ENCODE results near the gene KLHL6.
"Not testable (repeated sequence)": the region's sequence is repeated elsewhere in the genome, so short reads cannot be mapped to it uniquely, and the experiment has no call there.

The KLHL6 gene

GRCh38 chr3:183532620-183533411 lies 22.7 kb downstream of the KLHL6 start:
- no peaks in the 10 kb centered on the region for H3K9me3 ChIP-seq (ENCODE audit: insufficient read depth, low read length)
- peaks cover 13% of the 10 kb centered on the region for H3K36me3 ChIP-seq (ENCODE audit: low read length)
- H2AFZ ChIP-seq (ENCODE audit: low read depth, low read length, severe bottlenecking), result no peak overlapping the region
- H3K79me2 ChIP-seq (ENCODE audit: insufficient read depth, low read length), result peaks cover 95% of the 10 kb centered on the region
- H3K27me3 ChIP-seq (ENCODE audit: low read length), result no peaks in the 10 kb centered on the region
- H3K27ac ChIP-seq (ENCODE audit: low read depth, low read length), result peak overlapping the region; percentile 66
- H3K9ac ChIP-seq (ENCODE audit: low read length), result no peak overlapping the region
- no peak overlapping the region for H3K4me3 ChIP-seq (ENCODE audit: insufficient read depth, low read length, poor library complexity, severe bottlenecking)
- H3K4me2 ChIP-seq (ENCODE audit: low read depth, low read length, poor library complexity, severe bottlenecking), result no peak overlapping the region
- H3F3A ChIP-seq (ENCODE audit: insufficient read depth), result peaks cover 36% of the 10 kb centered on the region
- no peak for TF ChIP-seq EZH2phosphoT487 (conservative IDR thresholded peaks at IDR 0.05; ENCODE audit: low read length)
- no peak for TF ChIP-seq CTCF (IDR thresholded peaks at IDR 0.05; ENCODE audit: insufficient read depth, low read length, poor library complexity, severe bottlenecking)
- no peaks in the 10 kb centered on the region for H4K20me1 ChIP-seq (ENCODE audit: low read depth, low read length)
- no peaks in the 10 kb centered on the region for H3K9me2 ChIP-seq (replicated peaks; ENCODE audit: insufficient read depth, low read length)

GRCh38 chr3:183529717-183530116 lies 25.8 kb downstream of the KLHL6 start:
- no peak overlapping the region for H3K27ac ChIP-seq (ENCODE audit: low read depth, low read length)
- H3K79me2 ChIP-seq (ENCODE audit: insufficient read depth, low read length), result peaks cover 96% of the 10 kb centered on the region
- H3K9ac ChIP-seq (ENCODE audit: low read length), result no peak overlapping the region
- peaks cover 26% of the 10 kb centered on the region for H3K36me3 ChIP-seq (ENCODE audit: low read length)
- no peaks in the 10 kb centered on the region for H3K9me3 ChIP-seq (ENCODE audit: insufficient read depth, low read length)
- no peaks in the 10 kb centered on the region for H3K9me2 ChIP-seq (replicated peaks; ENCODE audit: insufficient read depth, low read length)
- no peaks in the 10 kb centered on the region for H4K20me1 ChIP-seq (ENCODE audit: low read depth, low read length)
- TF ChIP-seq EZH2phosphoT487 (conservative IDR thresholded peaks at IDR 0.05; ENCODE audit: low read length) (no peak), CTCF (IDR thresholded peaks at IDR 0.05; ENCODE audit: insufficient read depth, low read length, poor library complexity, severe bottlenecking) (no peak)
- H3K4me3 ChIP-seq (ENCODE audit: insufficient read depth, low read length, poor library complexity, severe bottlenecking), result no peak overlapping the region
- no peaks in the 10 kb centered on the region for H3K27me3 ChIP-seq (ENCODE audit: low read length)
- no peak overlapping the region for H3K4me2 ChIP-seq (ENCODE audit: low read depth, low read length, poor library complexity, severe bottlenecking)
- H3F3A ChIP-seq (ENCODE audit: insufficient read depth), result peaks cover 36% of the 10 kb centered on the region
- H2AFZ ChIP-seq (ENCODE audit: low read depth, low read length, severe bottlenecking), result no peak overlapping the region

DNA sequence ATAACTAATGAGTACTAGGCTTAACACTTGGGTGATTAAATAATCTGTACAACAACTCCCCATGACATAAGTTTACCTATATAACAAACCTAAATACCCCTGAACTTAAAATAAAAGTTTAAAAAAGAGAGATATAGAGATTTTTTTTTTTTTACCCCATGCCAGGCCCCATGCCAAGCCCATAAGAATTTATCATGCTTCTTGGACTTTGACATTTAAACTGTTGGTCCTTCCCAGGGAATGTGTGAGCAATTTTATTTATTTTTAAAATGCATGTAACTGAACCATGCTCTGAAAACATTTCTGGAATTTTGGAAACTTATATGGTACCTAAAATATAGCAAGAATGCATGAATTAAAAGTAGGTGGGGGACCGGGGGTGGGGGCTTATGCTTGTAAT lies 26.3 kb downstream of the KLHL6 start:
- Histone ChIP-seq H3K4me2 (ENCODE audit: low read depth, low read length, poor library complexity, severe bottlenecking) (no peak overlapping the region), H4K20me1 (ENCODE audit: low read depth, low read length) (no peaks in the 10 kb centered on the region), H3K9ac (ENCODE audit: low read length) (no peak overlapping the region), H3F3A (ENCODE audit: insufficient read depth) (peaks cover 40% of the 10 kb centered on the region), H3K9me2 (replicated peaks; ENCODE audit: insufficient read depth, low read length) (no peaks in the 10 kb centered on the region), H3K27me3 (ENCODE audit: low read length) (no peaks in the 10 kb centered on the region), H3K36me3 (ENCODE audit: low read length) (peaks cover 29% of the 10 kb centered on the region), H3K4me3 (ENCODE audit: insufficient read depth, low read length, poor library complexity, severe bottlenecking) (no peak overlapping the region), H3K79me2 (ENCODE audit: insufficient read depth, low read length) (peaks cover 97% of the 10 kb centered on the region), H2AFZ (ENCODE audit: low read depth, low read length, severe bottlenecking) (no peak overlapping the region), H3K9me3 (ENCODE audit: insufficient read depth, low read length) (no peaks in the 10 kb centered on the region), H3K27ac (ENCODE audit: low read depth, low read length) (no peak overlapping the region)
- no peak for TF ChIP-seq CTCF (IDR thresholded peaks at IDR 0.05; ENCODE audit: insufficient read depth, low read length, poor library complexity, severe bottlenecking)
- no peak for TF ChIP-seq EZH2phosphoT487 (conservative IDR thresholded peaks at IDR 0.05; ENCODE audit: low read length)

- not testable (repeated sequence) for H2AFZ ChIP-seq (ENCODE audit: low read depth, low read length, severe bottlenecking); H3K4me3 ChIP-seq (ENCODE audit: insufficient read depth, low read length, poor library complexity, severe bottlenecking); H3K9me2 ChIP-seq (replicated peaks; ENCODE audit: insufficient read depth, low read length); H3K27me3 ChIP-seq (ENCODE audit: low read length); H3K9me3 ChIP-seq (ENCODE audit: insufficient read depth, low read length); H3K9ac ChIP-seq (ENCODE audit: low read length); H4K20me1 ChIP-seq (ENCODE audit: low read depth, low read length)
- peaks cover 29% of the 10 kb centered on the region for H3K36me3 ChIP-seq (ENCODE audit: low read length)
- H3K27ac ChIP-seq (ENCODE audit: low read depth, low read length), result peak overlapping the region; percentile 80
- H3K79me2 ChIP-seq (ENCODE audit: insufficient read depth, low read length), result peaks cover 97% of the 10 kb centered on the region
- H3K4me2 ChIP-seq (ENCODE audit: low read depth, low read length, poor library complexity, severe bottlenecking), result peak overlapping the region; percentile 45
- peaks cover 39% of the 10 kb centered on the region for H3F3A ChIP-seq (ENCODE audit: insufficient read depth)
Observed at GRCh38 chr3:183528758-183529157, 26.7 kb downstream of the KLHL6 start.

Data from SU-DHL-6 (cell line).